Prostate gland (tissue), 2 donors: ENCODE measurements around the gene POLA2.

Source experiments
- CTCF ChIP-seq, 4 experiments: fragments of 200-600 bp in 2 of 4; fragments of 450-650 bp in 2 of 4; sonication (generic) in 2 of 4; IDR thresholded peaks; 1 replicate in 3 of 4; 2 replicates in 1 of 4; pipeline ENCODE4 v1.5.1; 2016 to 2019; ENCODE audit warnings: antibody characterized with exemption in 4 of 4, mild to moderate bottlenecking in 2 of 4, moderate library complexity in 2 of 4
- POLR2A ChIP-seq: fragments of 450-650 bp; IDR thresholded peaks from one replicate; pipeline ENCODE4 v1.6.1; 2016; ENCODE audit warnings: antibody characterized with exemption, mild to moderate bottlenecking

DNA sequence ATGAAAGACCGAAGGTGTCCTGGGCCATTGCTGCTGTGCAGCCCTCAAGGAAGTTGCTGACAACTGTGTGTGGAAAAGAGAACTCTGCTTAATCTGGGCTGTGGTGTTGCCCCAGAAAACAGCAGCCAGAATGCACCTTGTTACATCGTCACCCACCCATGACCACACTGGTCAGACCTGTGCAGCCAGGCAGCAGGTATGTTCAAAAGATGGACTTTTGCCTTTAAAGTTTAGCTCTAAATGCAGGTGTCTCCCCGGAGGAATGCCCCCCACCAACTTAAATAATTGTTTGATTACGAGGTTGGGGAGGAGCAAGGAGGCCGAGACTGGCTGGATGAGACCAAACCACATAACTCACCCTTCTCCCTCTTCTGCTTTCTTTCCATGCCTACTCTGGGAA is 15.3 kb upstream of the POLA2 start:
- TF ChIP-seq CTCF (IDR thresholded peaks at IDR 0.05) (no peak), POLR2A (no peak)
